Endothelial cell (in vitro differentiated cells): ENCODE results near the gene TMEM141. TPM values are rescaled to one million over a fixed set of nuclear protein-coding genes. Genes with fewer than 3 reads are reported as not detected.

Experiments used
- DNase-seq: peaks from one replicate; pipeline ENCODE4 v3.0.0; 2021; ENCODE audit warnings: low spot score
- H3K27ac Mint-ChIP-seq: one replicate; pipeline ENCODE4 v1.8.0; 2021; ENCODE audit warnings: mixed read lengths, inconsistent platforms; ENCODE audit not compliant: unreplicated experiment
- H3K27me3 Mint-ChIP-seq: one replicate; pipeline ENCODE4 v1.8.0; 2021; ENCODE audit warnings: mild to moderate bottlenecking, moderate library complexity, mixed read lengths, inconsistent platforms; ENCODE audit not compliant: unreplicated experiment
- H3K36me3 Mint-ChIP-seq: one replicate; pipeline ENCODE4 v1.8.0; 2021; ENCODE audit warnings: mild to moderate bottlenecking, low read depth, mixed read lengths, inconsistent platforms; ENCODE audit not compliant: unreplicated experiment
- H3K4me1 Mint-ChIP-seq: one replicate; pipeline ENCODE4 v1.8.0; 2021; ENCODE audit warnings: mild to moderate bottlenecking, mixed read lengths, inconsistent platforms; ENCODE audit not compliant: unreplicated experiment
- H3K4me3 Mint-ChIP-seq: one replicate; pipeline ENCODE4 v1.8.0; 2021; ENCODE audit warnings: mild to moderate bottlenecking, mixed read lengths, inconsistent platforms; ENCODE audit not compliant: unreplicated experiment
- H3K9me3 Mint-ChIP-seq: one replicate; pipeline ENCODE4 v1.8.0; 2021; ENCODE audit warnings: mixed read lengths, inconsistent platforms; ENCODE audit not compliant: unreplicated experiment
- CTCF ChIP-seq: fragments of 200-600 bp; sonication (generic); IDR thresholded peaks from one replicate; pipeline ENCODE4 v1.5.0; 2021; ENCODE audit warnings: antibody characterized with exemption; ENCODE audit not compliant: unreplicated experiment
- total RNA-seq: library from RNA; stranded (reverse); fragmentation: NEBNext Ultra II Directional; extraction: Animal tissue kit (Norgen Biotek cat#: 25700); gene quantifications from one replicate; pipeline ENCODE4 v1.2.1, GENCODE V29; 2021; ENCODE audit not compliant: unreplicated experiment

The TMEM141 gene
- total RNA-seq, 1 donor from 2014 or later = 73.0 TPM

GRCh38 chr9:136820971-136821825 is 30.1 kb downstream of the TMEM141 start:
- no peak for TF ChIP-seq CTCF
- Mint-ChIP-seq H3K9me3 (no peaks in the 10 kb centered on the region), H3K27me3 (peaks cover 10% of the 10 kb centered on the region), H3K4me1 (peaks cover 7% of the 10 kb centered on the region), H3K4me3 (peak overlapping the region; percentile 89), H3K27ac (no peak overlapping the region), H3K36me3 (peaks cover 12% of the 10 kb centered on the region)
- DNase-seq = peak; percentile 47

- H3K36me3 Mint-ChIP-seq = peaks cover 7% of the 10 kb centered on the region
- no peaks in the 10 kb centered on the region for H3K9me3 Mint-ChIP-seq
- H3K27me3 Mint-ChIP-seq = peaks cover 10% of the 10 kb centered on the region
- no peak overlapping the region for H3K27ac Mint-ChIP-seq
- H3K4me3 Mint-ChIP-seq = no peak overlapping the region
- no peak for TF ChIP-seq CTCF
- no peak for DNase-seq
- peaks cover 7% of the 10 kb centered on the region for H3K4me1 Mint-ChIP-seq
Observed at GRCh38 chr9:136821826-136822544, 30.8 kb downstream of the TMEM141 start.

GRCh38 chr9:136823136-136824046 is 32.2 kb downstream of the TMEM141 start:
- DNase-seq = no peak
- Mint-ChIP-seq H3K36me3 (peaks cover 5% of the 10 kb centered on the region), H3K4me1 (peaks cover 7% of the 10 kb centered on the region), H3K4me3 (no peak overlapping the region), H3K27me3 (peaks cover 10% of the 10 kb centered on the region), H3K9me3 (no peaks in the 10 kb centered on the region), H3K27ac (no peak overlapping the region)
- no peak for TF ChIP-seq CTCF

- DNase-seq = no peak
- Mint-ChIP-seq H3K4me1 (peaks cover 7% of the 10 kb centered on the region), H3K27ac (no peak overlapping the region)
Observed at GRCh38 chr9:136824496-136825225, 33.5 kb downstream of the TMEM141 start.

More at GRCh38 chr9:136824496-136825225, 33.5 kb downstream of the TMEM141 start:
- Mint-ChIP-seq H3K36me3 (peaks cover 5% of the 10 kb centered on the region), H3K9me3 (no peaks in the 10 kb centered on the region), H3K4me3 (no peak overlapping the region), H3K27me3 (peaks cover 9% of the 10 kb centered on the region)
- no peak for TF ChIP-seq CTCF
